OCI-LY1 (cell line): ENCODE data around the gene MYO18B.

ENCODE experiments used
- H2AFZ ChIP-seq: fragments of 200-600 bp; sonication (generic), shearing (Covaris generic); 2 replicates; pipeline ENCODE4 v1.6.0; 2014; ENCODE audit warnings: antibody characterized with exemption, mild to moderate bottlenecking, low read length
- H3F3A ChIP-seq: fragments of 200-600 bp; sonication (generic), shearing (Covaris generic); 2 replicates; pipeline ENCODE4 v1.6.0; 2014; ENCODE audit warnings: mild to moderate bottlenecking, antibody characterized with exemption, low read length, moderate library complexity; ENCODE audit not compliant: insufficient read depth
- H3K27ac ChIP-seq: fragments of 200-600 bp; sonication (generic); 2 replicates; pipeline ENCODE4 v1.5.1; 2014; ENCODE audit warnings: low read length, mixed run types, mild to moderate bottlenecking, low read depth; ENCODE audit not compliant: poor library complexity, severe bottlenecking
- H3K27me3 ChIP-seq: fragments of 200-600 bp; sonication (generic); 2 replicates; pipeline ENCODE4 v1.6.0; 2014; ENCODE audit warnings: antibody characterized with exemption, mild to moderate bottlenecking, low read length, moderate library complexity; ENCODE audit not compliant: insufficient read depth
- H3K36me3 ChIP-seq: fragments of 200-600 bp; sonication (generic); 2 replicates; pipeline ENCODE4 v1.6.1; 2014; ENCODE audit warnings: mild to moderate bottlenecking, antibody characterized with exemption, low read length, moderate library complexity, mixed read lengths; ENCODE audit not compliant: insufficient read depth
- H3K4me1 ChIP-seq: fragments of 200-600 bp; sonication (generic); 2 replicates; pipeline ENCODE4 v1.5.1; 2014; ENCODE audit warnings: mild to moderate bottlenecking, low read length, moderate library complexity; ENCODE audit not compliant: insufficient read depth, severe bottlenecking
- H3K4me2 ChIP-seq: fragments of 200-600 bp; sonication (generic), shearing (Covaris generic); 2 replicates; pipeline ENCODE4 v1.6.1; 2014; ENCODE audit warnings: low read length
- H3K4me3 ChIP-seq: fragments of 200-600 bp; sonication (generic); 2 replicates; pipeline ENCODE4 v1.5.1; 2014; ENCODE audit warnings: low read length, low read depth, mild to moderate bottlenecking, mixed read lengths; ENCODE audit not compliant: poor library complexity, severe bottlenecking
- H3K79me2 ChIP-seq: fragments of 200-600 bp; shearing (Covaris generic); 2 replicates; pipeline ENCODE4 v1.6.1; 2016; ENCODE audit warnings: mixed run types, low read length, mixed read lengths; ENCODE audit not compliant: insufficient read depth
- H3K9ac ChIP-seq: fragments of 200-600 bp; sonication (generic), shearing (Covaris generic); 2 replicates; pipeline ENCODE4 v1.6.1; 2014; ENCODE audit warnings: mild to moderate bottlenecking, low read length, mixed read lengths
- H3K9me2 ChIP-seq: fragments of 200-600 bp; sonication (generic), shearing (Covaris generic); 2 replicates; pipeline ENCODE4 v1.6.1; 2014; ENCODE audit warnings: low read depth, mild to moderate bottlenecking, low read length, mixed read lengths
- H3K9me3 ChIP-seq: fragments of 200-600 bp; shearing (Covaris generic); 2 replicates; pipeline ENCODE4 v1.6.1; 2014; ENCODE audit warnings: low read length, mixed read lengths
- H4K20me1 ChIP-seq: fragments of 200-600 bp; sonication (generic), shearing (Covaris generic); 2 replicates; pipeline ENCODE4 v1.6.0; 2016; ENCODE audit warnings: mild to moderate bottlenecking, low read length; ENCODE audit not compliant: insufficient read depth
- CTCF ChIP-seq: fragments of 200-600 bp; sonication (generic), shearing (Covaris generic); IDR thresholded peaks from 2 replicates; pipeline ENCODE4 v1.5.1; 2017; ENCODE audit warnings: mild to moderate bottlenecking, antibody characterized with exemption, low read length, moderate library complexity, mixed read lengths
- EZH2 ChIP-seq: fragments of 200-600 bp; sonication (generic), shearing (Covaris generic); IDR thresholded peaks from 2 replicates; pipeline ENCODE4 v1.8.0; 2017; ENCODE audit warnings: borderline replicate concordance, mixed run types, mild to moderate bottlenecking, antibody characterized with exemption, low read length, moderate library complexity, mixed read lengths

Gene MYO18B

GRCh38 chr22:25939384-25939783, 197.4 kb downstream of the MYO18B start:
- H3K27ac ChIP-seq = no peak overlapping the region
- no peak overlapping the region for H3K4me3 ChIP-seq
- H3K9me3 ChIP-seq = no peaks in the 10 kb centered on the region
- H3K4me1 ChIP-seq = no peaks in the 10 kb centered on the region
- no peaks in the 10 kb centered on the region for H3K79me2 ChIP-seq
- no peaks in the 10 kb centered on the region for H3K36me3 ChIP-seq
- no peak overlapping the region for H3K4me2 ChIP-seq
- H3F3A ChIP-seq = no peaks in the 10 kb centered on the region
- no peaks in the 10 kb centered on the region for H3K9me2 ChIP-seq
- no peak overlapping the region for H2AFZ ChIP-seq
- H4K20me1 ChIP-seq = no peaks in the 10 kb centered on the region
- no peaks in the 10 kb centered on the region for H3K27me3 ChIP-seq
- no peak overlapping the region for H3K9ac ChIP-seq
- no peak for TF ChIP-seq CTCF
- TF ChIP-seq EZH2 = no peak

- no peaks in the 10 kb centered on the region for H3K79me2 ChIP-seq
- H3F3A ChIP-seq = no peaks in the 10 kb centered on the region
- H3K27ac ChIP-seq = no peak overlapping the region
- no peaks in the 10 kb centered on the region for H3K27me3 ChIP-seq
- H2AFZ ChIP-seq = no peak overlapping the region
- no peak overlapping the region for H3K4me2 ChIP-seq
- H3K36me3 ChIP-seq = no peaks in the 10 kb centered on the region
- H3K4me3 ChIP-seq = no peak overlapping the region
- no peaks in the 10 kb centered on the region for H4K20me1 ChIP-seq
- H3K9ac ChIP-seq = no peak overlapping the region
- no peak for TF ChIP-seq CTCF
- TF ChIP-seq EZH2 = no peak
- H3K9me3 ChIP-seq = no peaks in the 10 kb centered on the region
- no peaks in the 10 kb centered on the region for H3K4me1 ChIP-seq
- no peaks in the 10 kb centered on the region for H3K9me2 ChIP-seq
Measured at GRCh38 chr22:25940479-25940878, 198.5 kb downstream of the MYO18B start.

GRCh38 chr22:25941365-25941960, 199.5 kb downstream of the MYO18B start:
- Histone ChIP-seq H3K4me2 (no peak overlapping the region), H3F3A (no peaks in the 10 kb centered on the region), H3K36me3 (no peaks in the 10 kb centered on the region), H3K79me2 (no peaks in the 10 kb centered on the region), H3K9me2 (no peaks in the 10 kb centered on the region), H3K9ac (no peak overlapping the region), H3K9me3 (no peaks in the 10 kb centered on the region), H3K4me1 (no peaks in the 10 kb centered on the region), H2AFZ (no peak overlapping the region), H3K27ac (no peak overlapping the region), H4K20me1 (no peaks in the 10 kb centered on the region), H3K4me3 (no peak overlapping the region), H3K27me3 (no peaks in the 10 kb centered on the region)
- no peak for TF ChIP-seq EZH2
- TF ChIP-seq CTCF = no peak
